SKM-1 (cell line): ENCODE results near the gene SLC24A3.

Experiments used
- DNase-seq: peaks from one replicate; lab custom pipeline; 2025; ENCODE audit not compliant: unreplicated experiment; lab: John Stamatoyannopoulos, UW

Gene SLC24A3

GRCh38 chr20:19493794-19494495 lies 281.5 kb downstream of the SLC24A3 start:
- DNase-seq, result no peak

GRCh38 chr20:19495905-19496703 lies 283.7 kb downstream of the SLC24A3 start:
- no peak for DNase-seq

- DNase-seq, result no peak
Observed at GRCh38 chr20:19497064-19497463, 284.6 kb downstream of the SLC24A3 start.

- no peak for DNase-seq
Observed at GRCh38 chr20:19498756-19499155, 286.3 kb downstream of the SLC24A3 start.

GRCh38 chr20:19501476-19502115 lies 289.2 kb downstream of the SLC24A3 start:
- no peak for DNase-seq

GRCh38 chr20:19502169-19502568 lies 289.7 kb downstream of the SLC24A3 start:
- no peak for DNase-seq

- DNase-seq, result no peak
Observed at GRCh38 chr20:19504251-19504650, 291.8 kb downstream of the SLC24A3 start.

- DNase-seq, result no peak
Observed at GRCh38 chr20:19506021-19506420, 293.6 kb downstream of the SLC24A3 start.

GRCh38 chr20:19508449-19508848 lies 296.0 kb downstream of the SLC24A3 start:
- DNase-seq, result no peak

- no peak for DNase-seq
Observed at GRCh38 chr20:19510611-19511010, 298.2 kb downstream of the SLC24A3 start.

- DNase-seq, result no peak
Observed at GRCh38 chr20:19511931-19512330, 299.5 kb downstream of the SLC24A3 start.

GRCh38 chr20:19512886-19513677 lies 300.6 kb downstream of the SLC24A3 start:
- DNase-seq, result no peak

- DNase-seq, result no peak
Observed at GRCh38 chr20:19515074-19515473, 302.6 kb downstream of the SLC24A3 start.

GRCh38 chr20:19519466-19519865 lies 307.0 kb downstream of the SLC24A3 start:
- no peak for DNase-seq

- no peak for DNase-seq
Observed at GRCh38 chr20:19520261-19520660, 307.8 kb downstream of the SLC24A3 start.

GRCh38 chr20:19522071-19522801 lies 309.8 kb downstream of the SLC24A3 start:
- DNase-seq, result no peak

GRCh38 chr20:19522836-19523590 lies 310.6 kb downstream of the SLC24A3 start:
- no peak for DNase-seq

GRCh38 chr20:19524691-19525090 lies 312.2 kb downstream of the SLC24A3 start:
- DNase-seq, result no peak

GRCh38 chr20:19527509-19527908 lies 315.1 kb downstream of the SLC24A3 start:
- no peak for DNase-seq
